Frontal cortex (tissue), 4 donors: ENCODE data around the gene DAD1. TPM values are rescaled to one million over a fixed set of nuclear protein-coding genes. Genes with fewer than 3 reads are reported as not detected.

Experiments
- DNase-seq, 2 donors: peaks; one replicate each; pipeline ENCODE4 v3.0.0; 2012; ENCODE audit warnings: low spot score in 2 of 2
- FAIRE-seq: peaks from 2 replicates; lab custom pipeline; 2012; peaks lifted over from hg19 to GRCh38; lab: Jason Lieb, UNC
- small RNA-seq: library from RNA; depleted of rRNA; stranded (forward); fragments of <200 nt; gene quantifications from one replicate; pipeline ENCODE3, GENCODE V24; 2014
- total RNA-seq: library from RNA; depleted of rRNA; stranded (reverse); fragments of >200 nt; gene quantifications from one replicate; pipeline ENCODE4 v1.2.3, GENCODE V29; 2014
- donor health status: control.
- donor health status: control.
- donor health status: control.

Gene DAD1
- total RNA-seq, 1 donor from 2014 or later = 89.7 TPM

DNA sequence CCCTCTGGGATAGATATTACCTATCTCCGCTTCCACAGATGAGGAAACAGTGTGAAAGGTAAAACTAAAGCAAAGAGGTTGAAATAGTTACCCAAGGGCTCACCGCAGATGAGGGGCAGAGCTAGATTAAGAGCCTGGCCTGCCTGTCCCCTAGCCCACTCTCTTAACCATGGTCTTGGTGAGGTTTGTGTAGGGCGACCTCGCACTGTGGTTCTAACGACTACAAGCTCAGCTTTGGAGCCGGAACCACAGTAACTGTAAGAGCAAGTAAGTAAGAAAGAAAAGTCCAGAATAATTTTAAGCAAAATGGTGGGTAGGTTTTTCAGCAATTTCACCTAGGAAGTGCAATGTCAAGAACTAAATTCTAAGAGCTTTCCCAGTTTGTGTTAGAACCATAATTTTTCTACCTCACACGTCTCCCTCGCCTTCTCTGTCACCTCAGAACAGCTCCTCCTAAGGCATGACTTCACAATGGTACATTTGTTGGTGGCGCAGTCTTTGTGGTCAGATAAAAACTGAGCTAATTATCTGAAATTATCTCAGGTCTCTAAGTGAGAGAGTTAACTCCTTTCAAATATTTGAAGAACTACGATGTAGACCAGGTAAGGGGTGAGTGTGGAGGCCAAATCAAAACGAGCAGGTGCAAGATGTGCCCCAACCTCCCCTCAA lies 64.8 kb downstream of the DAD1 start:
- FAIRE-seq = no peak
- no peak for DNase-seq

DNA sequence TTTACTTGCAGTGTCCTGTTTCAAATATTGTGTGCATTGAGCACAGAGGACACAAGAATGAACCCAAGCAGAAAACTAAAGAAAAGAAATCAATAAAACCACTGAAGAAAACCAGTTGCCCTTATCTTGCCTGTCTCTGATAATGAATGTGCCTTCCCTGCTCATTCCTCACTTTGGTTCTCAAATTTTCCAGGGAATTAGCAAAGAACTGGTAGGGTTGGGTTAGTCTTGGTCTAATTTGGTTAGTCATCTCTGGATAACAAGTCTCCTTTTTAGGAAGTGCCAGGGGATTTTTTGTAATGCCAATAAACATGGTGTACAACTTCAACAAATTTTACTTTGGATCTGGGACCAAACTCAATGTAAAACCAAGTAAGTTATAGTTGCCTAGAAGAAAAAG lies 65.7 kb downstream of the DAD1 start:
- no peak for FAIRE-seq
- no peak for DNase-seq

DNA sequence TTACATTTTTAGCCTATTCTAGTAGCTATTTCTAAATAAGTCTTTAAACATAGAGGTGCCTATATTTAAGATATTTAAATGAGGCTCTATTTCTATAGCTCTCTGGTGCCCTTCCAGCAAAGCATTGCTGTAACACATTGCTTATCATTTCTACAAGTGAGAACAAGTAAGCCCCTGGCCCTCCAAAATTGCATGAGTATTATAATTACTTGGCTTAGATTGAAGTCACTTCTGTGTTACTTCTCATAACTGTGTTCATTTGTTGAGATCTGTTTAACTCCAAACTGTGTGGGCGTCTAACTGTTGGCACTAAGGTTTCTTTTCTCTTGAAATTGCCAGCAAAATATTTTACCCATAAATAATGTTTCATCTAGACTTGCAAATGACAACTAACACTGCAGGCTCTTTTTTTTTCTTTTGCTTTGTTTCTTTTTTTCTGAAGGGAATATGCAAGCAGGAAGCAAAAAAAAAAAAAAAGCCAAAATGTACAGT lies 66.5 kb downstream of the DAD1 start:
- no peak for DNase-seq

DNA sequence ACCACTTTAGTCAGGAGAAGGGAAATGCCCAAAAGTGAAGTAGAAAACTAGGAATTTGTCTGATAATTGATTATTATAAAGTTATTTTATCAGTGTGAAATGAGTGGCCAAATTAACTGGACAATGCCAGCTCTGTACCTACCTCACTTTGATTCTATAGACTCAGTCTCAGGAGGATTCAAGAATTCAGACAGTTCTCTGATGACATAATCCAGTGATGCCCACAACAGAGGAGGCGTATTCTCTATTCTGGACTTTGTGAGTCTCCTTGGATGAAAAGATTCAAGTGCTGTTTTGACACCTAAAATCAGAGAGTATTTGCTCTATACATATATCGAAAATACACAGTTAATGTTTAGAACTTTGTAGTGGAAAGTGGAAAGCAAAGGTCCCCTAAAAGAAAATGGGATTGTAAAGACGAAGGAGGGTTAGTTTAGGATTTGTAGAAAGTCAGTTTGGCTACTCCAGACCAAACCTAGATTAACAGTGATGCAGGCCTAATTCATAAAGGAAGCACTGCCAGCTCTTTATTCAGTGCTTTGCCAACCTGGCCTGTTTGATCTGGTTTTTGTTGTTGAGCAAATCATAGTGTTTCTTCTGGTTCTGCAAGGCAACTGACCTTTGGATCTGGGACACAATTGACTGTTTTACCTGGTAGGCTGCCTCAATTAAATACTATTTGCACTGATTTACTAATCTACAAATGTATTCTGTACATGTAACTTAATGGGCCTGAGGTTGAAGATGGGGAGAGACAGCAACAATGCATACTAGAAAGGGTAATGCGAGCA lies 67.4 kb downstream of the DAD1 start:
- FAIRE-seq (no peak), DNase-seq (no peak)

More for the DNA sequence above, 66.5 kb downstream of the DAD1 start:
- FAIRE-seq = no peak

DNA sequence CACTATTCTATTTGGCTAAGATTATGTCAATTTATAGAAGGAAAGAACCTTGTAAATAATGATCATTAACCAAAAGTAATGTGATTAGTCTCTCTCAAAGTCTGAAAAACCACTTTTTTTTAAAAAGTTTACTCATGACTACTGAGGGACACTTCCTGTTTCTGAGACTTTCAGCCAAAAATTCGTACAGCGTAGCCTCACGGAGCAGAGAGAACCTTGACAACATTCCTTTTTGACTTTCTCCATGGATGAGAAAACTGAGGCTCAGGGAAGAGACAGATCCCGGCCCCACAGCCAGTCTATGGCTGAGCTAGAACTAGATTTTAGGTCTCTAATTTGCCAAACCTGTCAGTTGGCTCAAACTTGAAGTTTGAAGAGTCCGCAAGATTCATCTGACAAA lies 68.2 kb downstream of the DAD1 start:
- DNase-seq (no peak), FAIRE-seq (no peak)

DNA sequence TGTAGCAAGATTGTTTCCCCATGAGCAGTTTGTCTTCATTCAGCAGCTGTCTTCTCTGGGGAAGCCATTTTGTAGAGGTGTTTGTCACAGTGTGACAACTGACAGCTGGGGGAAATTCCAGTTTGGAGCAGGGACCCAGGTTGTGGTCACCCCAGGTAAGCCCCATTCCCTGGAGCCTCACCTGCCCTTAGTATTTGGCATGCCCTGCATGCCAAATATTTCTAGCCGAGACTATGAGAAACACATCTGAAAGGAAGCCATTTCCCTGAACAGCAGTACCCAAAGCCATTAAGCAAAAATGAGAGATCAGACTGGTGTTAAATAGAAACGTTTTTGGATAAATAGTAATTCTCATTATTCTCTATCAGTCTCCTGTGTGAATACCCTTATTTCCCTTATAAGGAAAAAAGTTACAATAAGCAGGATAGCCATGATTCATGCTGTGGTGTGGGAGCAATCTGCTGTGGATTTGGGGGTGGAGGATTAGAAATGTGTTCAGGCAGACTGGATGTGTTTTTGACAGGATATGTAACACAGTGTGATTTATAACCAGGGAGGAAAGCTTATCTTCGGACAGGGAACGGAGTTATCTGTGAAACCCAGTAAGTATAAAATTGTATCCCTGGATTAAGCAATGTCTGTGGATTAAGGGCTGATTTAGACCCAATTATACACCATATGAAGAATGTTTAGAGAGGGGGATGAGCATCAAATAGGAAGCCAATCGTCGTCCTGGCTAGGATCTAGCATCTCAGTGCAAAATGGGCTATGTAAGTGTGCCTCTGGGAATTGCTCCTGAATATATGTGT lies 68.9 kb downstream of the DAD1 start:
- no peak for DNase-seq
- FAIRE-seq = no peak

DNA sequence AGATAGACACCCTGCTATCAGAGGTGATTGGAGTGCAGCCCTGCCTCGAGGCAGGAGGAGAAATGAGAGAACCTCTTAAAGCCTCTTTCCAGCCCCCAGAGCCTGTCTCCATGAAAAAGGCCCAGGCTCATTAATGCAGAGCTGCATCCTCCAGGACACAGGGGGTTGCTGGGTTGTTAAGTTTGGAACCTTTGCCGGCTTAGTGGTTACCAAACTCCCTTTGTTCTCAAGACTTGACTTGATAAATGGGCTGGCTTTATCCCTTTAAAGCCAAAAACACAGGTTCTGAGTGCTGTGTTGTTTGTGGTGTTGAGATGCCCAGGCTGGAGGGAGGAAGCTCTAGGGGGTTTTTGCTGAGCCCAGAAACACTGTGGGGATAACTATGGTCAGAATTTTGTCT lies 71.0 kb downstream of the DAD1 start:
- no peak for DNase-seq
- no peak for FAIRE-seq

DNA sequence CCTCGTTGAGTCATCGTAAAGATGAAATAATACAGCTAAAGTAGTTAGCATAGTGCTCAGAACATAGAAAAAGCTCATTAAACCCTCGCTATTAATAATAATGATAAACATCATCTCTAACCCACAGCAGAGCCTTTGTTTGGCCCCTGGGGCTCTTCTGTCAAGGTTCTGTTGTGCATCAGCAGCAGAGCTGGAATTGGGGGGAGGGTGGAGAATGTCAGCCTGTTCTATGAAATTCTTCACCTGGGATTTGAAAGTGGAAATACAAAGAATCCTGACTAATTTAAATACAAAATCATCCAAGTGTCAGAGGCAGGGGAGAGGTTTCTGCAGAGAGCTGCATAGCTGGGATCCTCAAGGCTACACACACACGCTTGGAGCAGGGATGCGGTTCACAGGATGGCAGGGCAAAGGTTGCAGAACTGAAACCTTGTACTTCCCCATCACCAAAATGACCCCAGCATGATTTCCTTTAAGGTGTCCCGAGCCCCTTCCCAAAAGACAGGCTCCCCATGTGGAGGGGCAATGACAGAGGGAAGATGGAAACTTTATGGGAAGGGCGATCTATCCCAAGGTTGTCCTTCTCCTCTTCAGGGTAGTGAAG lies 71.8 kb downstream of the DAD1 start:
- DNase-seq = no peak
- FAIRE-seq = no peak

DNA sequence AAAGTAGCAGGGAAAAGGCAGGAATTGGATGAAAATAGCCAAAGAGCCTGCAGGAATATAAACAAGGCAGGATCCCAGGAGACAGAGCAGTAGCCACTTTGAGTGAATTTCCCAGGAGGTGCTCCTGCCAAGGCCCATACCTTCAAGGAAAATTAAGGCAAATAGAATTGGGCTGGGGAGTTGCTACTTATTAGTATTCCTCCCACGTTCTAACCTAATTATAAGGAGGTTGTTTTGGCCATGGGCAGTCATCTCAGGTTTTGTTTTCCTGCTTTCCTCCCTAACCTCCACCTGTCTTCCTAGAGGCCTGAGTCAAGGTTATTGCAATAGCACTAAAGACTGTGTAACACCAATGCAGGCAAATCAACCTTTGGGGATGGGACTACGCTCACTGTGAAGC lies 73.1 kb downstream of the DAD1 start:
- no peak for DNase-seq
- FAIRE-seq = no peak

Small RNAs within 50 kb of the gene (small RNA-seq; reads per million reads assigned to genes)
- not detected for gene TRAJ1
- gene TRAJ10 = not detected
- gene TRAJ11 = not detected
- not detected for gene TRAJ12
- not detected for gene TRAJ13
- gene TRAJ14 = not detected
- gene TRAJ16 = not detected
- gene TRAJ17 = not detected
- gene TRAJ18 = not detected
- not detected for gene TRAJ19
- gene TRAJ2 = not detected
- not detected for gene TRAJ20
- gene TRAJ21 = not detected
- not detected for gene TRAJ22
- gene TRAJ23 = not detected
- gene TRAJ24 = not detected
- gene TRAJ25 = not detected
- not detected for gene TRAJ26
- not detected for gene TRAJ27
- gene TRAJ28 = not detected
- not detected for gene TRAJ3
- not detected for gene TRAJ4
- gene TRAJ5 = not detected
- gene TRAJ6 = not detected
- not detected for gene TRAJ7
- not detected for gene TRAJ8
- gene TRAJ9 = not detected

Other genes with a start within 250 kb of the DAD1 start
- 2.4 TPM for gene ABHD4, start 9.1 kb upstream of the DAD1 start, total RNA-seq
- not detected for gene OR6J1, start 55.1 kb upstream of the DAD1 start, total RNA-seq
- gene OXA1L, start 177.5 kb upstream of the DAD1 start, total RNA-seq = 28.9 TPM
- gene SLC7A7, start 226.2 kb upstream of the DAD1 start, total RNA-seq = 2.0 TPM
- 13.9 TPM for gene MRPL52, start 240.7 kb upstream of the DAD1 start, total RNA-seq
- 6.9 TPM for gene MMP14, start 247.4 kb upstream of the DAD1 start, total RNA-seq